HG02970 (cell line): ENCODE results near the gene TOX2.

ENCODE experiments used
- ATAC-seq: cut with Tn5 transposase; IDR thresholded peaks from one replicate; pipeline ENCODE4 v1.9.1; 2021; ENCODE audit warnings: mild to moderate bottlenecking, moderate library complexity, moderate number of reproducible peaks; ENCODE audit not compliant: unreplicated experiment, low FRiP score

Gene TOX2

GRCh38 chr20:44113618-44114376 is 199.1 kb downstream of the TOX2 start:
- no peak for ATAC-seq

DNA sequence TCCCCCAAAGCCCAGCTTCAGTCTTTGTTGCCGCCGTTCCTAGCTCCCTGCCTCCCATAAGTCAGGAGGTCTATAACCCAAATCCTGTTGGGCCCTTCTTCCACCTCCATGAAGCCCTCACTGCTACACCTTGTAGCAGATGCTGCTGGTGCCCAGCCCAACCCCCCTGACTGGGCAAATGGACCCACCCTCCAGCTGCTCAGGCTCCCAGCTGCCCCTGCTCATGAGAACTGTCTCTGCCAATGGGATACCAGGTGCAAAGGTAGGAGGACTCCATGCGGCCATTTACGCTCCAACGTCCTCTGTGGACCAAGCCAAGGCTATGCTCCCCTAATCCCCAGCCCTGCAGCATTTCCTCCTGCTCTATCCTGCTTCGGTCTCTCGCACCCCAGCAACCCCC is 200.5 kb downstream of the TOX2 start:
- no peak for ATAC-seq

- no peak for ATAC-seq
Measured at GRCh38 chr20:44115762-44116644, 201.4 kb downstream of the TOX2 start.

DNA sequence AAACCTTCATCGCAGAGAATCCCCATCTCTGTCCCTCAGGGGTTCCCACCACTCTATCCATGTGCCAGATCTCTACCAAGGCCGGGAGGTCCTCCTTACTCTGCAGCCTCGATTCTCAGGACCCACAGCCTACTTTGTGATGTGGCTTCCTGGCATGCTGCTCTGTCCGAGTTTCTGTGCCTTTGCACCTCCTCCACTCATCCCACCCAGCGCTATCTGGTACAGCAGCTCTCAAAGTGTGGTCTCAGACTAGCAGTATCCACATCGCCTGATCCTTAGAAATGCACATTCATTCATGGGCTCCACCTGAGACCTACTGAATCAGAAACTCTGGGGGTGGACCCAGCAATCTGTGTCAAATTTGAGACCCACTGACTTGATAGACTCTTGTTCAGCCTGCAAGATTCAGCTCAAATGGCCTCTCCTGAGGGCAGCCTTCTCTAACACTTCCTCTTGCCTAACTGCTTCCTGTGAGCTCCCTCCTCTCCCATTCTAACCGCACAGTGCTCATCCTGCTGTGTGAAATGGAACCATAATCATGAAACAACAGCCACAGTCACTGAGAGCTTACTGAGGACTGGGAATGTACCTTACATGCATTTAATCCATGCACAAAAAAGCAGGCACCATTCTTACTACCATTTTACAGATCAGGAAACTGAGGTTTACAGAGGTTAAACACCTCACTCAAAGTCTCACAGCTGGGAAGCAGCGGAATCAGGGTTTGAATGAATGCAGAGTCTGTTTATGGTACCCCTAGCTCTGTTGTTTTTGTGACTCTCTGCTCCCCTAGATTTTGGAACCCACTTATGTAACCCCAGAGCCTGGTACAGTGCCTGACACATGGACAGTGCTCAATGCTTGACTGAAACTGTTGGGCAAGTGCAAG is 202.9 kb downstream of the TOX2 start:
- no peak for ATAC-seq

DNA sequence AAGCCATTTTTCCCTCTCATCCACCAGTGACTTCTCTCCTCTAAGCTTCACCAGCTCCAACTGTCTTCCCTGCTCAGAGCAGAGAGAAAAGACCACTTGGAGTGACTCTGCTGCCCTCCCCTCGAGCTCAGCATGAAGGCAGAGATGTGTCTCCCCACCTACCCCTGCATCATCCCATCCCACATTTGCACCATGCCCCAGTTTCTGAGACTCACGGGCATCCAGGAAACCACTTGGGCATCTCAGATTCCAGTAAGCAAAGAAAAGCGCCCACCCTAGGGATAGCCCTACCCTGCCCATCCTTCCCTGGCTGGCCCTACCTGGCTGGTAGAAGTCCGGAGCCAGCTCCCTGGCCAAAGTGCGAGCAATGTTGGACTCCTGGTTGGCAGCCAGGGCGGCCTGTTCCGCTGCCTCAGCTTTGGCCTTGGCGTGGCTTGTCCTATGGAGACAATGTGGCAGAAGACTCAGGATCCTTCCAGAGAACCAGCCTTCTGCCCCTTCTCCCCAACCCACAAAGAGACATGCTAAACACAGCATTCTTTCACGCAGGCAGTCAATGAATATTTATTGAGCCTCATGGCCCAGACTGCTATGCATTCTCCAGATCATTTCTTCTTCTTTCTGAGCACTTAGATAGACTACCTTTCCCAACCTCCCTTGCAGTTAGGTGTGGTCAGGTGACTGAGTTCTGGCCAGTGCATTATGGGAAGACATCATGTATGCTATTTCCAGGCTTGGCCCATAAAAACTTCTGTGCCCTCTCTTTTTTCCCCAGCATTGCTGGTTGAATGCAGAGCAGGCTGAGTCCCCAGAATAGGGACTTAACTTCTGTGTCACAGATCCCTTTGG is 203.8 kb downstream of the TOX2 start:
- ATAC-seq: no peak
